Skin epidermis (tissue), 12 donors: ENCODE measurements around the gene TRIM72.

Experiments
- H3K27ac ChIP-seq, 21 experiments: fragments of 200-600 bp; sonication (generic) in 11 of 21; one replicate each; pipeline ENCODE4 v1.5.0; 2020; ENCODE audit warnings: mild to moderate bottlenecking in 3 of 21, inconsistent platforms in 2 of 21, moderate library complexity in 2 of 21
- H3K4me3 ChIP-seq, 7 experiments: fragments of 200-600 bp; sonication (generic) in 2 of 7; one replicate each; pipeline ENCODE4 v1.5.0; 2020; ENCODE audit warnings: inconsistent platforms in 2 of 7, mild to moderate bottlenecking in 2 of 7, moderate library complexity in 1 of 7

Gene TRIM72

DNA sequence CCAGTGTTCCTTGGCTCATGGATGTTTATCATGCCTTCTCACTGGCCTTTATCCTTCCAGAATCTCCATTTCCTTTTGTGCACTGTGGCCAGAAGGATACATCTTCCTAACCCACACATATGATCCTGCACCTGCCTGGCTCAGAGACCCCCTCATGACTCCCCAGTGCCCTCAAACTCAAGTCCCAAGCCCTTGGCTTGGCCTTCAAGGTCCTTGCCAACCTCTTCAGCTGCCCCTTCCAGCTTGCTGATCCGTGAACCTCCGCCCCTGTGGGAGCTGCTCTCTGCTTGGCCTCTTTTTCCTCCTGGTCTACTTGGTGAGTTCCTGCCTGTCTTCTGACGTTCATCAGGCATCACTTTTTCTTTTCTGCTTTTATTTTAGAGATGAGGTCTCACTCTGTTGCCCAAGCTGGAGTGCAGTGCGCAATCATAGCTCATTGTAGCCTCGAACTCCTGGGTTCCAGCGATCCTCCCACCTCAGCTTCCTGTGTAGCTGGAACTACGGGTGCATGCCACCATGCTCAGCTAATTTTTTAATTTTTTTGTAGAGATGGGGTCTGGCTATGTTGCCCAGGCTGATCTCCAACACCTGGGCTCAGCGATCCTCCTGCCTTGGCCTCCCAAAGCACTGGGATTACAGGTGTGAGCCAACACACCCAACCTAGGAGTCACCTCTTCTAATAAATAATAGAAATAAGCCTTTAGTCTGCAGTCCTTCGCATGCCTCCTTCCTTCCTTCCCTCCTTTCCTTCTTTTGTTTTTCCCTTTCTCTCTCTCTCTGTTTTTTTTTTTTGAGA, 8.8 kb upstream of the TRIM72 start:
- no peak overlapping the region for H3K4me3 ChIP-seq
- H3K27ac ChIP-seq, result no peak overlapping the region

DNA sequence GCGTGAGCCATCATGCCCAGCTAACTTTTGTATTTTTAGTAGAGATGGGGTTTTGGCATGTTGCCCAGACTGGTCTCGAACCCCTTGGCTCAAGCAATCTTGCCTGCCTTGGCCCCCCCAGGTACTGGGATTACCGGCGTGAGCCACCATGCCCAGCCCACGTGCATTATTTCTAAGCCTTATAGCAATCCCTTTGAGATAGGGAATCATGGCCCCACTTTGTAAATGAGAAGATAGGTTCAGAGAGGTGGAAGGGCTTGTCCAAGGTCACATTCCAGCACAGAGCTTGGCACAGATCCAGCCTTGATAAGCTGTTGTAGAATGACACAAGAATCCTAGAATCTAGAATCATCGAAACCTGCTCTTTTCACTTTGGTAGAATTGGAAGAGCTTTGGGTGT, 7.1 kb upstream of the TRIM72 start:
- H3K4me3 ChIP-seq, result no peak overlapping the region
- no peak overlapping the region for H3K27ac ChIP-seq

DNA sequence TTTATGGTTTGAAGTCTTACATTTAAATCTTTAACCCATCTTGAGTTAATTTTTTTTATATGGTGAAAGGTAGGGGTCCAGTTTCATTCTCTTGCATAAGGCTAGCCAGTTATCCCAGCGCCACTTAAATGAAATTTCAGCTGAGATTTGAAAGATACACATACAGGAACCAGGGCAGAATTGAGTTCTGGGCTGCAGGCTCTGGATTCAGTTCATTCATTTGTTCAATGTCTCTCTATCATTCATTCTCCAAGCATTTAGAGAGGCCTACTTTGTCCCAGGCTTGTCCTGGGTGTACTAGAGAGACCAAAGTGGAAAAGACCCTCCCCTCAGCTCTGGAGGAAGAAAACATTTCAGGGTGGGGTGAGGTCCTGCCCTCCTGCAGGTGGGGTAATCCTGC, 577 bp upstream of the TRIM72 start:
- no peak overlapping the region for H3K27ac ChIP-seq
- no peak overlapping the region for H3K4me3 ChIP-seq

DNA sequence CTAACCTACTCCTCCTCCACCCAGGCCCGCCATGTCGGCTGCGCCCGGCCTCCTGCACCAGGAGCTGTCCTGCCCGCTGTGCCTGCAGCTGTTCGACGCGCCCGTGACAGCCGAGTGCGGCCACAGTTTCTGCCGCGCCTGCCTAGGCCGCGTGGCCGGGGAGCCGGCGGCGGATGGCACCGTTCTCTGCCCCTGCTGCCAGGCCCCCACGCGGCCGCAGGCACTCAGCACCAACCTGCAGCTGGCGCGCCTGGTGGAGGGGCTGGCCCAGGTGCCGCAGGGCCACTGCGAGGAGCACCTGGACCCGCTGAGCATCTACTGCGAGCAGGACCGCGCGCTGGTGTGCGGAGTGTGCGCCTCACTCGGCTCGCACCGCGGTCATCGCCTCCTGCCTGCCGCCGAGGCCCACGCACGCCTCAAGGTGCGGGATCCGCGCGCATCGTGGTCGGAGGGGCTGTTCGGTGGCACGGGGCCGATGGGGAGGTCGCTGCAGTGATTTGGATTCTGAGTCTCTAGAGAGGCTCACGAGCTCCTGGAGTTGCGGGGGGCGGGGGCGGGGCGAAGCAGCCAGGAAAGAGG, 878 bp downstream of the TRIM72 start:
- H3K27ac ChIP-seq, result peak overlapping the region in 5 of 21 experiments; percentile 10 to 34 (median 13)

DNA sequence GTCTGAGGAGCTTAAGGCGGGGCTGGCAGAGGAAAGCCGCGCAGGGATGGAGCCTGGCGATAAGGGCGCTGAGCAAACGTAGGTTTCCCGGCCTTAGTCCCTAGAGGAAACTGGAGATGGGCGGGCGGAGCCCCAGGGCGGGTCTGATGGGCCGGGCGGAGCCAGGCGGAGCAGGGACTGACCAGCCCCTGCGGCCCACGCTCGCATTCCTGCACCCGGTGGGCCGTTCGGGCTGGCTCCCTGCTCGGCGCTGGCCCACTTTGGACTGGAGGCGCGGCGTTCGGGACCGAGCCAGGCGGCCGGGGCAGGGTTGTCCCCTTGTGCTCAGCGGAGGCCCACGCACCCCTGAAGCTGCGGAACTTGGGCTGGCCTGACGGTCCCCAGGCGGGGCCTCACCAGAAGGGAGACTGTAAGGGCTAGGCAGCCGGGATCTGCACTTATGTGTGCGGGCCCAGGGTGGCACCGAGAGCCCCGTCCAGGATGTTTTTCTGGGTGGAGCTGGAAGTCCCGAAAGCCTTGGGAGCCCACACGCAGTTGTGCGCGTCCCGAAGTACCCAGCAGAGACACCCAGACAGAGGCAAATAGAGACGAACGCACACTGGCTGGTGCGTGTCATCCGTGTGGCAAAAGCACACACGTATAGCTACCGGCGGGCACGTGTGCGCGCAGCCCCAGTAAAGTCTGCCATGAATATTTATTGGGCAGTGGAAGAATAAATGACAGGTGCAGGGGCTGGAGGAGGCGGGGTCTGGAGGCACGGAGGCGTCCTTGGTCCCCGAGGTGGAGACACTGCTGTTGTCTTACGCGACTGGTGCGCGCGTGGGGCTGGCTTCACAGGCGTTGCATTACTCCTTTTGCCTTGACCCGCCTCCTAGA, 1.6 kb downstream of the TRIM72 start:
- peak overlapping the region in 8 of 21 experiments; percentile 10 to 69 (median 32) for H3K27ac ChIP-seq
- H3K4me3 ChIP-seq, result peak overlapping the region; percentile 21 to 45 (median 27)

More for the DNA sequence above, 878 bp downstream of the TRIM72 start:
- peak overlapping the region; percentile 21 to 45 (median 27) for H3K4me3 ChIP-seq

DNA sequence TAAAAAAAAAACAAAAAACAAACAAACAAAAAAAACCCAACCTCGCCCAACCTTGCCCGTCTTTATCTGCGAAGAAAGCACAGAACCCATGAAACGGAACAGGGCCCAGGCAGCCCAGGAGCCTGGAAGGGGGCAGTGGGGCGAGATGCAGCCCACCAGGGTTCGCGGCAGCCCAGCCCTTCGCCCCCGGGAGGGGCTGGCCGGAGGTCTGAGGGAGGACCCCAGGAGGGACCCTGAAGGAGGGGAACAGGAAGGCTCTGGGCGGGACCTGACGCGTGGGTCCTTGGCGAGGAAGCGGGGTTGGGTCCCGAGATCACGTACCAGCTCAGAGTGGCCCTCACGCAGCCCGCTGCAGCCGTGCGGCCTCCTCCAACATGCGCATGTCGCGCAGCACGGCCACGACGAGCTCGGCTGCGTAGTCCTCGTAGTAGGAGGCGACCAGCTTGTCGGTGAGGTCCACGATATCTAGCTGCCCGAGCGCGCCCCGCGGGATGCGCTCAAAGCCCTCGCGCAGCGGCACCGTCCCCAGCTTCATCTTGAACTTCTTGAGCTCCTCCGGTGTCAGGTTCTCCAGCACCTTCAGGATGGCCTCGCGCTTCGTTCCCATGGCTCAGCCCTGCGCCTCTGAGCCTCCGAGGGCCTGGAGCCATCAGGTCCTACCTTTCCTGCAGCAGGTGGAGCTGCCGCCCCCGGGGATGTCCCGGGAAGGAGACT, 2.7 kb downstream of the TRIM72 start, which contains the start of gene PYDC1:
Gene PYDC1, minus strand, starts transcription at position 714 of the 714 bp plus-strand sequence. Its CDS starts 107 bp downstream, at position 607.
- Histone ChIP-seq H3K4me3 (peak within 1 kb of the TSS in 5 of 7 experiments; percentile 4 to 45 (median 26)), H3K27ac (peak within 1 kb of the TSS in 5 of 21 experiments; percentile 2 to 69 (median 31))

DNA sequence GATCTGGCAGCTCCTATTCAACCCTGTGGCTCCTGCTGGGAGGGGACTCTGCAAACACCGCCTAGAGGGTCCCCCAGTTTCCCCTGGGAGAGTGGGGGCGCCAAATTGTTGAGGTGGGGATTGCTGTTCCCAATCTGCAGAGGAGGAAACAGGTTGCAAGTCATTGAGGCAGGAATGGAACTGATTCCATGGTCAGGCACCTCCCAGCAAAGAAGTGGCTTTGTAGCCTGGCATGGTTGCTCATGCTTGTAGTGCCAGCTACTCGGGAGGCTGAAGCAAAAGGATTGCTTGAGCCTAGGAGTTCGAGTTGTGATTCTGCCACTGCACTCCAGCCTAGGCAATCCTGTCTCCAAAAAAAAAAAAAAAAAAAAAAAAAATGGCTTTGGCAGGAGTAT, 3.2 kb downstream of the TRIM72 start:
- peak overlapping the region in 1 of 21 experiments; percentile 2 for H3K27ac ChIP-seq
- peak overlapping the region in 1 of 7 experiments; percentile 4 for H3K4me3 ChIP-seq

DNA sequence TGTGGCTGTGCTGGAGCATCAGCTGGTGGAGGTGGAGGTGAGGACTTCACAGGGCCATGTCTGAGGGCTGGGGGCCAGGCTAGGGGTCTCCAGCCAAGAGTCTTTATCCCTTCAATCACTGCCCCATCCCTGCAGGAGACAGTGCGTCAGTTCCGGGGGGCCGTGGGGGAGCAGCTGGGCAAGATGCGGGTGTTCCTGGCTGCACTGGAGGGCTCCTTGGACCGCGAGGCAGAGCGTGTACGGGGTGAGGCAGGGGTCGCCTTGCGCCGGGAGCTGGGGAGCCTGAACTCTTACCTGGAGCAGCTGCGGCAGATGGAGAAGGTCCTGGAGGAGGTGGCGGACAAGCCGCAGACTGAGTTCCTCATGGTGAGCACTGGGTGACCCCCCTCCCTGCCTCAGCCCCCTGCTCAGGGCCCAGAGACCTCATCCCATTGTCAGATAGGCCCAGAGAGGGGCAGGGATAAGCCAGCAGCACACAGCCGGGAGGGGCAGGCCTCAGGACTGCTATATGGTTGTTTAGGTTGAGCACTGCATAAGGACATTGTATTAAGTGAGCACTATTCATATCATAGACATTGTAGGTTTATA, 5.3 kb downstream of the TRIM72 start:
- Histone ChIP-seq H3K27ac (no peak overlapping the region), H3K4me3 (no peak overlapping the region)

DNA sequence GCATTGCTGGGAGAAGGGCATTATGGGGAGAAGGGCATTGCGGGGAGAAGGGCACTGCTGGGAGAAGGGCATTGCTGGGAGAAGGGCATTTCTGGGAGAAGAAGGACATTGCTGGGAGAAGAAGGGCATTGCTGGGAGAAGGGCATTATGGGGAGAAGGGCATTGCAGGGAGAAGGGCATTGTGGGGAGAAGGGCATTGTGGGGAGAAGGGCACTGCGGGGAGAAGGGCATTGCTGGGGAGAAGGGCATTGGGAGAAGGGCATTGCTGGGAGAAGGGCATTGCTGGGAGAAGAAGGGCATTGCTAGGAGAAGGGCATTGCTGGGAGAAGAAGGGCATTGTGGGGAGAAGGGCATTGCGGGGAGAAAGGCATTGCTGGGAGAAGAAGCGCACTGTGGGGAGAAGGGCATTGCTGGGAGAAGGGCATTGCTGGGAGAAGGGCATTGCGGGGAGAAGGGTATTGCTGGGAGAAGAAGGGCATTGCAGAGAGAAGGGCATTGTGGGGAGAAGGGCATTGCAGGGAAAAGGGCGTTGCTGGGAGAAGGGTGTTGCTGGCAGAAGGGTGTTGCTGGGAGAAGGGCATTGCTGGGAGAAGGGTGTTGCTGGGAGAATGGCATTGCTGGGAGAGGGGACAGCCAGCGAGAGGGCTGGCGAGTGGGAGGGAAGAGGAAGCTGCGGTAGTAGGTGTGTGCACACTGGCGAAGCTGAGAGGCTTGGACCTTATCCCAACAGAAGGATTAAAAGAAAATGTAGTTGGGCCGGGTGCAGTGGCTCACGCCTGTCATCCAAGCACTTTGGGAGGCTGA, 7.6 kb downstream of the TRIM72 start:
- Histone ChIP-seq H3K27ac (peak overlapping the region in 1 of 21 experiments; percentile 30), H3K4me3 (no peak overlapping the region)

DNA sequence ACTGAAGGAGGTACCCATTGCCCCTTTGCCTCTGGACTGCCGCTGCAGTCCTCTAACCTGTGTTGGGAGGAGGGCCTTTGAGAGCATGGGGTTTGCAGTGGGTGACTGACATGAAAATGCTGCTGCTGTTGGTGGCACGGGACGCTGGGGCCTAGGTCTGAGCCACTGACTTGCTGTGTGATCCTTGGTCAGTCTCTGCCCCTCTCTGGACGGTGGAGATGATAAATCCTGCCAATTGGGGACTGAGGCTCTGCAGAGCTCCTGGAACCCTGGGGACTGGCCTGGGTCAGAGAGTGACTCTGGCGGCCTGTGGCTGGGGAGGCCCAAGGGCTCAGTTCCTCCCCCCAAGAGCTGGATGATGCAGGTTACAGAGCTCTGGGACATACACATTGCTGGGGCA, 9.1 kb downstream of the TRIM72 start:
- no peak overlapping the region for H3K4me3 ChIP-seq

DNA sequence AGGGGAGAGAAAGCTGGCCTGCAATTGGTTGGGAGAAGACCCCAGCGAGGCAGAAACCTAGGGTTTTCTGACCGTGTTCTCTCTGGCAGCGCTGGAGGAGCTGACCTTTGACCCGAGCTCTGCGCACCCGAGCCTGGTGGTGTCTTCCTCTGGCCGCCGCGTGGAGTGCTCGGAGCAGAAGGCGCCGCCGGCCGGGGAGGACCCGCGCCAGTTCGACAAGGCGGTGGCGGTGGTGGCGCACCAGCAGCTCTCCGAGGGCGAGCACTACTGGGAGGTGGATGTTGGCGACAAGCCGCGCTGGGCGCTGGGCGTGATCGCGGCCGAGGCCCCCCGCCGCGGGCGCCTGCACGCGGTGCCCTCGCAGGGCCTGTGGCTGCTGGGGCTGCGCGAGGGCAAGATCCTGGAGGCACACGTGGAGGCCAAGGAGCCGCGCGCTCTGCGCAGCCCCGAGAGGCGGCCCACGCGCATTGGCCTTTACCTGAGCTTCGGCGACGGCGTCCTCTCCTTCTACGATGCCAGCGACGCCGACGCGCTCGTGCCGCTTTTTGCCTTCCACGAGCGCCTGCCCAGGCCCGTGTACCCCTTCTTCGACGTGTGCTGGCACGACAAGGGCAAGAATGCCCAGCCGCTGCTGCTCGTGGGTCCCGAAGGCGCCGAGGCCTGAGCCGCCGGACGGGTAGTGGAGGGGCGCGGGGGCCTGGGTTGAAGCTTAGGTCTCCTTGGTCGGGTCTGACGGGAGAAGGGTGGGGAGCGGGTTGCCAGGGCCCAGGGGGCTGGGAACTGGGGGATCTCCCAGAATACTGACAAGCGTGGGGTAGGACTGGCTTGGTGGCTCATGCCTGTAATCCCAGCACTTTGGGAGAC, 10.4 kb downstream of the TRIM72 start:
- no peak overlapping the region for H3K4me3 ChIP-seq
- no peak overlapping the region for H3K27ac ChIP-seq

More for the DNA sequence above, 9.1 kb downstream of the TRIM72 start:
- no peak overlapping the region for H3K27ac ChIP-seq

DNA sequence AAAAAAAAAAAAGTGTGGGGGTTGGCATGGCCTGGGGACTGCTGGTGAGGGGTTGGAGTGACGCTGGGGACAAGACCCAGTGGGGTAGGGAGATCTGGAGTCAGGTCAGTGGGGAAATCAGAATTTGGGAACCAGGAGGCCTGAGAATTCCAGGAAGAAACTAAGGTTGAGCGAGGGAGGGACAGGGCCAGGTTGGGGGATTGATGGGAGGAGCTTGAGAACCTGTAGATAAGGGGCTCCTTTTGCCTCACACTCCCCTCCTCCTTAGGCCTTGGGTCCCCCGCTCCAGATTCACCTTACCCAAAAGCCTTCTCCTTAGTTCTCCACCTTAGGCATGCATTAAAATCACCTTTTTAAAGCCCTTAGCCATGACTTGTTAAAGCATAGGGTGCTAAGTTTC, 11.3 kb downstream of the TRIM72 start:
- H3K27ac ChIP-seq, result no peak overlapping the region
- no peak overlapping the region for H3K4me3 ChIP-seq

DNA sequence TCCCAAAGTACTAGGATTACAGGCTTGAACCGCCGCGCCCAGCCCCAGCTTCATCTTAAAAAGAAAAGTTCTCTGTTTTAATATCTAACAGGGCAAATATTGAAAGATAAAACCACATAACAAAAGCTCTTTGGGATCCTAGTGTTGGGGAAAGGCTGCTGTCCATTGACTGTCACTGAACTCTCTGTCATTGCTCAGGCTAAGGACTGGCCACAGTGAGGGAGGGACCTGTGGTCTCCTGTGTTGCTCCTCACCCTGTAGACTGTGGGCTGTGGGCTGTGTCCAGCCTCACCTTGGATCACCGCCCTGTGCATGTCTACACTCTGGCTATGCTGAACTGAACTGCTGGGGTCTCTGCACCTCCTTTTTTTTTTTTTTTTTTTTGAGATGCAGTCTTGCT, 14.3 kb downstream of the TRIM72 start:
- no peak overlapping the region for H3K27ac ChIP-seq
- no peak overlapping the region for H3K4me3 ChIP-seq

DNA sequence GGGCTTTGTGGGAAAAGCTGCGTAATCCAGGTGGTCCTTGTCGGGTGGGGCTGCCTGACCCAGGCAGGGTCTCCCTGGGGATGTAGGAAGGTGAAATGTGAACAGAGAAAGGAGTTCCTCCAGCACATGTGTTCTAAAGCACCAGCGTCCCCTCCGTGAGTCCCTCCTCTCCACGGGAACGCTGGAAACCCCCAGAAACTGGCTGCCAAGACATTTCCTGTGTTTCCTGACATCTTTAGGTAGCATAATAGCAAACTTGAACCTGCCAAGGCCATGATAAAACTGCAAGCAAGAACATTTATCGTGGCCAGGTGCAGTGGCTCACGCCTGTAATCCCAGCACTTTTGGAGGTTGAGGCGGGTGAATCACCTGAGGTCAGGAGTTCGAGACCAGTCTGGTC, 15.6 kb downstream of the TRIM72 start:
- H3K27ac ChIP-seq, result peak overlapping the region in 1 of 21 experiments; percentile 19

DNA sequence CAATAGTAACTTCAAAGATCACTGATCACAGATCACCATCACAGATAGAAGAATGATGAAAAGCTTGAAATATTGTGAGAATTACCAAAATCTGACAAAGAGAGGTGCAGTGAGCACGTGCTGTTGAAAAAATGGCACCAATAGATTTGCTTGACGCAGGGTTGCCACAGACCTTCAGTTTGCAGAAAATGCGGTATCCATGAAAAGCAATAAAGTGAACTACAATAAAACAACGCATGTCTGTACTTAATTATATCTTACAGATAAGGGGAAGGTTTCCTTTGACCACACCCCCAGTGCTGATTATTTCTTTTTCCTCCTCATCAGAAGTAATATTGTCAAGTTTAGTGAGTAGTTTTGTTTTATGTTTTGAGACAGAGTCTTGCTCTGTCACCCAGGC, 24.1 kb downstream of the TRIM72 start:
- Histone ChIP-seq H3K4me3 (no peak overlapping the region), H3K27ac (no peak overlapping the region)

More for the DNA sequence above, 15.6 kb downstream of the TRIM72 start:
- H3K4me3 ChIP-seq, result no peak overlapping the region

DNA sequence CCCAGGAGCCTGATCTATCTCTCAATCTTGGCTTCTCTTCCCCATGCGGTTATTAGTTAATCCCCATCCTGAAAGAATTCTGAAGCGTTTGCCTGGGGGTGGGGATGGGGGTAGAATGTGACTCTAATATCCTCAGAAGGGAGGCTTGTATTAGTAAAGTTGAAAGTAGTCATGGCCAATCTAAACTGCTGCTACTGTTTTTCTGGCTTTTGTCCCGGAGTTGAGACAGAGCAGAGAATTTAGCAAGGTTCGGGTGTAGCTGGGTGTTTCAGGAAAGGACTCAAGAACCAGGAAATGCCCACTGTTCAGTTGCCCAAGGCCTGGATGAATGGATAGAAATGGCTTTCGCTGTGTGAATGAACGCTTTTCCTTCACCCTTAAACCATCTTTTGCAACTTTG, 28.3 kb downstream of the TRIM72 start:
- Histone ChIP-seq H3K27ac (peak overlapping the region in 4 of 21 experiments; percentile 8 to 44 (median 32)), H3K4me3 (no peak overlapping the region)
